Mesothelial cell of epicardium (in vitro differentiated cells): ENCODE results near the gene NDUFS3. TPM values are rescaled to one million over a fixed set of nuclear protein-coding genes. Genes with fewer than 3 reads are reported as not detected.
A peak's percentile ranks its signal among the peaks of the same experiment; 100 is the strongest.

Experiments used
- DNase-seq, 2 experiments: peaks; one replicate each; pipeline ENCODE4 v3.0.0; 2021; ENCODE audit warnings: low spot score in 2 of 2; ENCODE audit not compliant: unreplicated experiment in 2 of 2
- H3K27ac Mint-ChIP-seq: 2 replicates; pipeline ENCODE4 v1.8.0; 2021; ENCODE audit warnings: mixed read lengths
- H3K27me3 Mint-ChIP-seq: 2 replicates; pipeline ENCODE4 v1.8.0; 2021; ENCODE audit warnings: low read depth, mixed read lengths
- H3K36me3 Mint-ChIP-seq: 2 replicates; pipeline ENCODE4 v1.8.0; 2021; ENCODE audit warnings: mixed read lengths
- H3K4me1 Mint-ChIP-seq: 2 replicates; pipeline ENCODE4 v1.8.0; 2021; ENCODE audit warnings: mixed read lengths
- H3K4me3 Mint-ChIP-seq: 2 replicates; pipeline ENCODE4 v1.8.0; 2021; ENCODE audit warnings: mild to moderate bottlenecking, moderate library complexity, mixed read lengths
- H3K9me3 Mint-ChIP-seq: 2 replicates; pipeline ENCODE4 v1.8.0; 2021; ENCODE audit warnings: mixed read lengths
- CTCF ChIP-seq: fragments of 200-600 bp; sonication (generic); IDR thresholded peaks from one replicate; pipeline ENCODE4 v1.5.0; 2021; ENCODE audit warnings: antibody characterized with exemption; ENCODE audit not compliant: unreplicated experiment
- total RNA-seq: library from RNA; stranded (reverse); gene quantifications from 3 replicates; pipeline ENCODE4 v1.2.1, GENCODE V29; 2021

The NDUFS3 gene
- total RNA-seq, 1 donor from 2014 or later: 96.5 TPM

- no peak for DNase-seq
- TF ChIP-seq CTCF: no peak
- H3K36me3 Mint-ChIP-seq: peaks cover 25% of the 10 kb centered on the region
- peaks cover under 1% of the 10 kb centered on the region for H3K4me1 Mint-ChIP-seq
- H3K27me3 Mint-ChIP-seq: no peaks in the 10 kb centered on the region
- no peaks in the 10 kb centered on the region for H3K9me3 Mint-ChIP-seq
- no peak overlapping the region for H3K4me3 Mint-ChIP-seq
- H3K27ac Mint-ChIP-seq: no peak overlapping the region
These were observed 7.0 kb upstream of the NDUFS3 start for GRCh38 chr11:47571895-47572294.

GRCh38 chr11:47572715-47573255, 6.1 kb upstream of the NDUFS3 start:
- no peak for DNase-seq
- Mint-ChIP-seq H3K27ac (no peak overlapping the region), H3K36me3 (peaks cover 25% of the 10 kb centered on the region), H3K9me3 (no peaks in the 10 kb centered on the region), H3K27me3 (no peaks in the 10 kb centered on the region), H3K4me3 (no peak overlapping the region), H3K4me1 (peaks cover 9% of the 10 kb centered on the region)
- no peak for TF ChIP-seq CTCF

GRCh38 chr11:47573321-47573720, 5.6 kb upstream of the NDUFS3 start:
- Mint-ChIP-seq H3K9me3 (no peaks in the 10 kb centered on the region), H3K4me3 (no peak overlapping the region), H3K27ac (no peak overlapping the region), H3K36me3 (peaks cover 25% of the 10 kb centered on the region), H3K27me3 (no peaks in the 10 kb centered on the region), H3K4me1 (peaks cover 14% of the 10 kb centered on the region)
- DNase-seq: no peak
- no peak for TF ChIP-seq CTCF

GRCh38 chr11:47577460-47578041, 1.3 kb upstream of the NDUFS3 start:
- DNase-seq: no peak

GRCh38 chr11:47583844-47584243, 5.0 kb downstream of the NDUFS3 start:
- Mint-ChIP-seq H3K27me3 (no peaks in the 10 kb centered on the region), H3K4me3 (no peak overlapping the region), H3K27ac (no peak overlapping the region), H3K36me3 (peaks cover 14% of the 10 kb centered on the region), H3K9me3 (no peaks in the 10 kb centered on the region), H3K4me1 (peaks cover 10% of the 10 kb centered on the region)
- DNase-seq: no peak
- TF ChIP-seq CTCF: no peak

More at GRCh38 chr11:47577460-47578041, 1.3 kb upstream of the NDUFS3 start:
- Mint-ChIP-seq H3K9me3 (no peaks in the 10 kb centered on the region), H3K27ac (peak overlapping the region; percentile 97), H3K4me3 (peak overlapping the region; percentile 97), H3K4me1 (peaks cover 29% of the 10 kb centered on the region), H3K27me3 (no peaks in the 10 kb centered on the region), H3K36me3 (peaks cover 15% of the 10 kb centered on the region)
- no peak for TF ChIP-seq CTCF
